Ishikawa (cell line): ENCODE data around the gene RAPGEF3.

Experiments used
- CEBPB ChIP-seq: IDR thresholded peaks from 2 replicates; pipeline ENCODE4 v1.6.1; 2012
- CREB1 ChIP-seq: IDR thresholded peaks from 2 replicates; pipeline ENCODE4 v1.6.1; 2012; ENCODE audit warnings: low read depth
- EGR1 ChIP-seq: IDR thresholded peaks from 2 replicates; pipeline ENCODE4 v1.6.1; 2012
- EP300 ChIP-seq: IDR thresholded peaks from 2 replicates; pipeline ENCODE4 v1.6.1; 2012; ENCODE audit warnings: borderline replicate concordance
- FOXM1 ChIP-seq: IDR thresholded peaks from 2 replicates; pipeline ENCODE4 v1.6.1; 2012; ENCODE audit warnings: low read depth, borderline replicate concordance
- NFIC ChIP-seq: IDR thresholded peaks from 2 replicates; pipeline ENCODE4 v1.6.1; 2012
- RAD21 ChIP-seq: IDR thresholded peaks from 2 replicates; pipeline ENCODE4 v1.6.1; 2012; ENCODE audit warnings: low read depth
- REST ChIP-seq: IDR thresholded peaks from 2 replicates; pipeline ENCODE4 v1.6.1; 2012; ENCODE audit warnings: low read depth, mild to moderate bottlenecking
- TAF1 ChIP-seq: IDR thresholded peaks from 2 replicates; pipeline ENCODE4 v1.6.1; 2012; ENCODE audit warnings: low read depth, mild to moderate bottlenecking
- TCF12 ChIP-seq: IDR thresholded peaks from 2 replicates; pipeline ENCODE4 v1.6.1; 2012; ENCODE audit warnings: low read depth
- TEAD4 ChIP-seq: IDR thresholded peaks from 2 replicates; pipeline ENCODE4 v1.6.1; 2012
- USF1 ChIP-seq: IDR thresholded peaks from 2 replicates; pipeline ENCODE4 v1.6.1; 2012
- YY1 ChIP-seq: IDR thresholded peaks from 2 replicates; pipeline ENCODE4 v1.6.1; 2012; ENCODE audit warnings: low read depth
- ZBTB7A ChIP-seq: IDR thresholded peaks from 2 replicates; pipeline ENCODE4 v1.6.1; 2012; ENCODE audit warnings: low read depth
- TF ChIP-seq, protein P1 (sequence below): IDR thresholded peaks from 2 replicates; pipeline ENCODE4 v1.6.1; 2012

Gene RAPGEF3

GRCh38 chr12:47775100-47775911 lies 16.6 kb upstream of the RAPGEF3 start:
- TF ChIP-seq FOXM1, result no peak
- TF ChIP-seq, protein P1, sequence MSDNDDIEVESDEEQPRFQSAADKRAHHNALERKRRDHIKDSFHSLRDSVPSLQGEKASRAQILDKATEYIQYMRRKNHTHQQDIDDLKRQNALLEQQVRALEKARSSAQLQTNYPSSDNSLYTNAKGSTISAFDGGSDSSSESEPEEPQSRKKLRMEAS, result peak; percentile 51

DNA sequence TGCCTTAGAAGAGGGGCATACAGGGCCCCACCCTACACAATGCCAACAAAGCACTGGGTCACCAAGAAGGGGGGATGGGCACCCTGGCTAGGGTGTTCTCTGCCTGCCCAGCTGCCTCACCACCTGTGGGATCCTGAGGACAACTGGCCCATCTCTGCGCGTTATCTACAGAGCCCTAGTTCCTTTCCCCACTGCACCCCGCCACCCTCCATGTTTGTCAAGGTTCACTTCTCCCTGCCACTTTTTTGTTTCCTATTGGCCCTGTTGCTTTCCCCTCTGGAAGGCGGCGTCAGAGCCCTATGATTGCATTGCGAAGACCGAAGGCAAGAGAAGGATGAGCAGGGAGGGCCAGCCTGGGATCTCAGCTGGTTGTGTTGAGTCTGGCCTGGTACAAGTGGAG lies 16.0 kb upstream of the RAPGEF3 start:
- TF ChIP-seq NFIC (no peak), YY1 (0 out of 2 replicates have a peak, but pooled peaks have one; percentile 24), TCF12 (no peak), RAD21 (no peak), CREB1 (no peak)

DNA sequence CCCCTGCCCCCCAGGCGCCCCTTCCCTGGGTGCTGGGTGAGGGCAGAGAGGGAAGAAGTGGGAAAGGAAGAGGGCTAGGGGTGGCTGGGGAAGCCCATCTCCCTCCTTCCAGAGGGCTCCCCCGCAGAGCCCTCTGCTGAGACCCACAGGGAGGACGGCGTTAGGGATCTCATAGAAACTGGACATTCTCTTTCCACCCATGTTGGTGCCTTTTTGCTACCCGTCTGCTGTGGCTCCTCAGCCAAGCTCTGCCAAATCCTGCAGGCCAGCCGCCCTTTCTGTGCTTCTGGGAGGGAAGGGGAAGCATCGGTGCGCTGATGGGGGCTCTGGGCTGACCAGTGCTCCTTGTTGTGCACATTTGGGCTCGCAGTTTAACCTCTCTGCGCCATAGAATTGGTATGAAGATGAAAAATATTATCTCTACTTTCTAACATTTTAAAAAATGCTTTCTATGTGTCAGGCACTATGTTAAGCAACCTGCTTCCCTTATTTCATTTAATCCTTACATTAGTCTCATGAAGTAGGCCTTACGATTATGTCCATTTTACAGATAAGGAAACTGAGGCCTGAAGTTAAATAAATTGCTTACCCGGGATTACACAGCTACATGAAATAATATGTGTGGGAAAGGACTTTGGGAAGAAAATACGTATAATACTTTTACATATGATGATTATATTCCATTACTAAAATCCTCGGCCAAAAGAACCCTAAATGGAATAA lies 15.3 kb upstream of the RAPGEF3 start:
- TF ChIP-seq TAF1, result no peak
- TF ChIP-seq TCF12, result no peak
- TF ChIP-seq TEAD4, result no peak
- no peak for TF ChIP-seq FOXM1
- no peak for TF ChIP-seq ZBTB7A
- TF ChIP-seq USF1, result no peak
- no peak for TF ChIP-seq REST
- TF ChIP-seq EGR1, result no peak
- TF ChIP-seq CEBPB, result no peak
- TF ChIP-seq, protein P1, result no peak
- TF ChIP-seq RAD21, result no peak
- no peak for TF ChIP-seq NFIC
- TF ChIP-seq YY1, result no peak
- TF ChIP-seq CREB1, result no peak
- no peak for TF ChIP-seq EP300

- TF ChIP-seq REST (no peak), RAD21 (no peak), EP300 (peak; percentile 32; the same call in 1 of the 2 replicates), CEBPB (no peak), USF1 (0 out of 2 replicates have a peak, but pooled peaks have one; percentile 5), TCF12 (no peak; the same call in 1 of the 2 replicates), TEAD4 (no peak; the same call in 1 of the 2 replicates), YY1 (peak; percentile 53; the same call in 1 of the 2 replicates), NFIC (peak; percentile 8; the same call in 1 of the 2 replicates), ZBTB7A (peak; percentile 48; the same call in 1 of the 2 replicates), FOXM1 (no peak), CREB1 (no peak), EGR1 (no peak), TAF1 (peak; percentile 29; the same call in 1 of the 2 replicates)
- TF ChIP-seq, protein P1, result peak; percentile 55; the same call in 1 of the 2 replicates
Observed at GRCh38 chr12:47773062-47773857, 14.6 kb upstream of the RAPGEF3 start, which contains the start of gene SLC48A1. TSS of gene SLC48A1 (plus strand) at chr12:47773238. CDS start at chr12:47773305, 67 bp downstream.
